AG10803 (cell line): ENCODE results near the gene COPS6.

Experiments used
- DNase-seq: peaks from one replicate; pipeline ENCODE4 v3.0.0; 2010; ENCODE audit warnings: low read depth
- H3K4me3 ChIP-seq: 2 replicates; pipeline ENCODE4 v1.5.1; 2011; ENCODE audit warnings: mild to moderate bottlenecking, low read length, control low read depth
- CTCF ChIP-seq: conservative IDR thresholded peaks from 2 replicates; pipeline ENCODE4 v1.5.1; 2011; ENCODE audit warnings: mild to moderate bottlenecking, low read length, control low read depth, inconsistent platforms

Gene COPS6

GRCh38 chr7:100093925-100094486, 5.2 kb downstream of the COPS6 start:
- DNase-seq: no peak
- TF ChIP-seq CTCF: no peak
- no peak overlapping the region for H3K4me3 ChIP-seq

GRCh38 chr7:100095289-100095688, 6.5 kb downstream of the COPS6 start:
- no peak for DNase-seq
- TF ChIP-seq CTCF: no peak

GRCh38 chr7:100095704-100096103, 6.9 kb downstream of the COPS6 start:
- DNase-seq: no peak
- no peak overlapping the region for H3K4me3 ChIP-seq
- no peak for TF ChIP-seq CTCF

More at GRCh38 chr7:100095289-100095688, 6.5 kb downstream of the COPS6 start:
- H3K4me3 ChIP-seq: no peak overlapping the region

- H3K4me3 ChIP-seq: no peak overlapping the region
- TF ChIP-seq CTCF: no peak
- no peak for DNase-seq
These were observed 10.1 kb downstream of the COPS6 start for GRCh38 chr7:100098913-100099312.

GRCh38 chr7:100099452-100099851, 10.7 kb downstream of the COPS6 start:
- H3K4me3 ChIP-seq: peak overlapping the region; percentile 85
- TF ChIP-seq CTCF: no peak
- DNase-seq: no peak

GRCh38 chr7:100100420-100101015, 11.7 kb downstream of the COPS6 start:
- peak overlapping the region; percentile 85 for H3K4me3 ChIP-seq
- peak; percentile 100 for DNase-seq
- no peak for TF ChIP-seq CTCF
